SK-N-SH (cell line): ENCODE data around the gene NXPH4. TPM values are rescaled to one million over a fixed set of nuclear protein-coding genes. Genes with fewer than 3 reads are reported as not detected.

Source experiments
- CTCF ChIA-PET: fragments of 300-600, 350-600 bp; formaldehyde crosslinking; extraction: SDS; loops from one replicate; lab custom pipeline; 2021; lab: Yijun Ruan, JAX
- POLR2A ChIA-PET: fragments of 350-600 bp; sonication (Branson Sonifier 250); formaldehyde crosslinking; extraction: SDS; loops from one replicate; lab custom pipeline; 2020; ENCODE audit warnings: antibody characterized with exemption, inconsistent platforms; lab: Yijun Ruan, JAX
- DNase-seq: peaks from one replicate; pipeline ENCODE4 v3.0.0; 2012
- H2AFZ ChIP-seq: fragments of 200-600 bp; sonication (generic); 2 replicates; pipeline ENCODE4 v1.8.1; 2016; ENCODE audit warnings: antibody characterized with exemption, mild to moderate bottlenecking, low read depth
- H3F3A ChIP-seq: fragments of 200-600 bp; sonication (generic); replicated peaks from 2 replicates; pipeline ENCODE3; 2016; ENCODE audit warnings: antibody characterized with exemption, mild to moderate bottlenecking; ENCODE audit not compliant: insufficient read depth
- H3K27ac ChIP-seq, 2 experiments: fragments of 200-500 bp in 1 of 2; fragments of 200-600 bp in 1 of 2; sonication (Bioruptor generic) in 1 of 2; sonication (generic), shearing (Covaris generic) in 1 of 2; 2 replicates each; pipeline versions ENCODE4 v1.5.1 to v1.6.1; 2014 to 2016; ENCODE audit warnings: low read depth in 2 of 2, inconsistent platforms in 1 of 2, low read length in 1 of 2, mild to moderate bottlenecking in 1 of 2, mixed read lengths in 1 of 2
- H3K27me3 ChIP-seq: fragments of 200-600 bp; sonication (generic), shearing (Covaris generic); 2 replicates; pipeline ENCODE4 v1.6.1; 2016; ENCODE audit warnings: mixed run types; ENCODE audit not compliant: insufficient read depth
- H3K36me3 ChIP-seq, 2 experiments: fragments of 200-500 bp in 1 of 2; fragments of 200-600 bp in 1 of 2; sonication (Bioruptor generic) in 1 of 2; sonication (generic) in 1 of 2; replicated peaks in 1 of 2; 2 replicates each; pipeline versions ENCODE3 to v1.5.1; 2014 to 2016; ENCODE audit warnings: low read length in 1 of 2, mild to moderate bottlenecking in 1 of 2; ENCODE audit not compliant: insufficient read depth in 2 of 2, control insufficient read depth in 1 of 2
- H3K4me1 ChIP-seq, 2 experiments: fragments of 200-500 bp in 1 of 2; fragments of 200-600 bp in 1 of 2; sonication (Bioruptor generic) in 1 of 2; sonication (generic), shearing (Covaris generic) in 1 of 2; 2 replicates each; pipeline versions ENCODE4 v1.5.1 to v1.6.1; 2014 to 2016; ENCODE audit warnings: low read depth in 1 of 2, low read length in 1 of 2, mixed run types in 1 of 2; ENCODE audit not compliant: insufficient read depth in 2 of 2, control insufficient read depth in 1 of 2
- H3K4me2 ChIP-seq: fragments of 200-600 bp; sonication (generic), shearing (Covaris generic); 2 replicates; pipeline ENCODE4 v1.6.1; 2017; ENCODE audit warnings: mixed run types
- H3K4me3 ChIP-seq, 2 experiments: fragments of 200-500 bp in 1 of 2; fragments of 200-600 bp in 1 of 2; sonication (Bioruptor generic) in 1 of 2; sonication (generic), shearing (Covaris generic) in 1 of 2; 2 replicates each; pipeline versions ENCODE4 v1.5.1 to v1.8.1; 2014 to 2016; ENCODE audit warnings: low read depth in 2 of 2, inconsistent platforms in 1 of 2, low read length in 1 of 2, mild to moderate bottlenecking in 1 of 2, mixed read lengths in 1 of 2, moderate library complexity in 1 of 2
- H3K79me2 ChIP-seq: fragments of 200-600 bp; sonication (generic); 2 replicates; pipeline ENCODE4 v1.8.1; 2017; ENCODE audit warnings: mild to moderate bottlenecking; ENCODE audit not compliant: insufficient read depth
- H3K9ac ChIP-seq: fragments of 200-600 bp; sonication (generic); 2 replicates; pipeline ENCODE4 v1.6.1; 2017; ENCODE audit warnings: mixed run types
- H3K9me2 ChIP-seq: fragments of 200-600 bp; sonication (generic); 2 replicates; pipeline ENCODE4 v1.6.1; 2017; ENCODE audit warnings: mixed run types
- H3K9me3 ChIP-seq: fragments of 200-600 bp; sonication (generic); 2 replicates; pipeline ENCODE4 v1.6.1; 2017; ENCODE audit warnings: mixed run types, mild to moderate bottlenecking, moderate library complexity
- H4K20me1 ChIP-seq: fragments of 200-600 bp; sonication (generic); 2 replicates; pipeline ENCODE4 v1.6.1; 2017; ENCODE audit warnings: mild to moderate bottlenecking, mixed run types; ENCODE audit not compliant: insufficient read depth
- CHD2 ChIP-seq: fragments of 150-350 bp; IDR thresholded peaks from 2 replicates; pipeline ENCODE4 v1.6.1; 2018; ENCODE audit warnings: low read length; ENCODE audit not compliant: partially characterized antibody
- ELF1 ChIP-seq: IDR thresholded peaks from 2 replicates; pipeline ENCODE4 v1.4.0; 2012
- EP300 ChIP-seq, 2 experiments: IDR thresholded peaks; 2 replicates each; pipeline versions ENCODE4 v1.4.0 to v1.6.1; 2012; ENCODE audit warnings: borderline replicate concordance in 1 of 2, low read depth in 1 of 2, low read length in 1 of 2
- MEF2A ChIP-seq: IDR thresholded peaks from 2 replicates; pipeline ENCODE4 v1.4.0; 2012; ENCODE audit warnings: low read depth, borderline replicate concordance
- MXI1 ChIP-seq: IDR thresholded peaks from 2 replicates; pipeline ENCODE4 v1.6.1; 2012; ENCODE audit warnings: mild to moderate bottlenecking, low read depth, low read length, improper control_type of control experiment
- NRF1 ChIP-seq: IDR thresholded peaks from 2 replicates; pipeline ENCODE4 v1.6.1; 2012; ENCODE audit warnings: low read depth, mild to moderate bottlenecking, low read length
- POLR2AphosphoS5 ChIP-seq: IDR thresholded peaks from 2 replicates; pipeline ENCODE4 v1.6.1; 2012; ENCODE audit warnings: low read depth, low read length
- RAD21 ChIP-seq: IDR thresholded peaks from 2 replicates; pipeline ENCODE4 v1.6.1; 2012; ENCODE audit warnings: mild to moderate bottlenecking, low read length
- RCOR1 ChIP-seq: fragments of 150-350 bp; IDR thresholded peaks from 2 replicates; pipeline ENCODE4 v1.6.1; 2017; ENCODE audit warnings: antibody characterized with exemption, low read length
- RFX5 ChIP-seq: IDR thresholded peaks from 2 replicates; pipeline ENCODE4 v1.6.1; 2012; ENCODE audit warnings: mild to moderate bottlenecking, improper control_type of control experiment, low read length
- RXRA ChIP-seq: IDR thresholded peaks from 2 replicates; pipeline ENCODE4 v1.4.0; 2012; ENCODE audit warnings: low read depth, mild to moderate bottlenecking, borderline replicate concordance
- TCF12 ChIP-seq: IDR thresholded peaks from 2 replicates; pipeline ENCODE4 v1.4.0; 2012
- WGBS: methylation state at CpG from one replicate; pipeline ENCODE4 v1.1.6; 2017; ENCODE audit warnings: low lambda C conversion rate; 5-methylcytosine and 5-hydroxymethylcytosine counted together
- polyA plus RNA-seq, 3 experiments: library from polyadenylated mRNA; depleted of rRNA; stranded (reverse); fragments of >200 nt; gene quantifications; 2 replicates each; pipeline ENCODE4 v1.2.3, GENCODE V29; 2012
- TF ChIP-seq, protein P1 (sequence below): IDR thresholded peaks from 2 replicates; pipeline ENCODE4 v1.4.0; 2012; ENCODE audit warnings: low read depth
- TF ChIP-seq, protein P2 (sequence below): IDR thresholded peaks from 2 replicates; pipeline ENCODE4; 2012
- TF ChIP-seq, protein P3 (sequence below): IDR thresholded peaks from 2 replicates; pipeline ENCODE4 v1.4.0; 2012; ENCODE audit warnings: low read depth, borderline replicate concordance
- TF ChIP-seq, protein P4 (sequence below): fragments of 200-600 bp; sonication (generic); IDR thresholded peaks from 2 replicates; pipeline ENCODE4 v1.6.1; 2017; ENCODE audit warnings: antibody characterized with exemption, mild to moderate bottlenecking, moderate library complexity

Gene NXPH4
- polyA plus RNA-seq, 1 of the 3 experiments (the other 2 are of a cell fraction) = 0.31 TPM

DNA sequence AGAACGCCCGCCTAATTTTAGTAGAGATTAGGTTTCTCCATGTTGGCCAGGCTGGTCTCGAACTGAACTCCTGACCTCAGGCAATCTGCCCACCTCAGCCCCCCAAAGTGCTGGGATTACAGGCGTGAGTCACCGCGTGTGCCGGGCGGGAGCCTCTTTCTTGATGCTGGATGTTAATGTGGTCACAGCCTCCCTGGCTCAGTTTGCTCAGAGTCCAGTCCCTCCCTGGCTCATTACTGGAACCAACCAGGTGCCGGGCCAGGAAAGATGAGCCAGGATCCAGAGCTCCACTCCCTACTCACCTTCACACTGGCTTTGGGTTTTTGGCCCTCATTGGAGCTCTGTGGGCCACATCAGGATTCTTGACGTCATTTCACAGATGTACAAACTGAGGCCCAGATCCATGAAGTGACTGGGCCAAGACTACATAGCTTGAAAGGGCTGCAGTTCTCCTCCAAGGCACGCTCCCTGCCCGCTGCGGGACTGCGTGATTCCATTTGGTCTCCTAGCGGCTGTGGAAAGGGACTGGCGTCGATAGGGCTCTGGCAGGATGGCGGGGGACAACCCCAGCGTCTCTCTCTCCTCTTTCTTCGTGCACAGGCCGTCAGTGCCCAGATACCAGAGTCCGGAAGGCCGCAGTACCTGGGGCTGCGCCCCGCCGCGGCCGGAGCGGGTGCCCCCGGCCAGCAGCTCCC, 7.8 kb downstream of the NXPH4 start:
- Histone ChIP-seq H3K9ac (no peak overlapping the region), H3K9me2 (no peaks in the 10 kb centered on the region), H3K36me3 (no peaks in the 10 kb centered on the region), H3F3A (no peaks in the 10 kb centered on the region), H3K27me3 (peaks cover 27% of the 10 kb centered on the region; the same call in 1 of the 2 replicates), H4K20me1 (no peaks in the 10 kb centered on the region), H3K4me1 (peaks cover 0 to 7% of the 10 kb centered on the region in 2 experiments; a peak in 1 of 4 replicates), H3K4me3 (no peak overlapping the region; a peak in 1 of 4 replicates), H3K79me2 (no peaks in the 10 kb centered on the region), H2AFZ (no peak overlapping the region), H3K27ac (no peak overlapping the region), H3K9me3 (no peaks in the 10 kb centered on the region), H3K4me2 (no peak overlapping the region)
- no peak for DNase-seq
- no peak for TF ChIP-seq RXRA
- TF ChIP-seq, protein P1, sequence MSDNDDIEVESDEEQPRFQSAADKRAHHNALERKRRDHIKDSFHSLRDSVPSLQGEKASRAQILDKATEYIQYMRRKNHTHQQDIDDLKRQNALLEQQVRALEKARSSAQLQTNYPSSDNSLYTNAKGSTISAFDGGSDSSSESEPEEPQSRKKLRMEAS = no peak
- no peak for TF ChIP-seq TCF12
- TF ChIP-seq MEF2A = no peak
- no peak for TF ChIP-seq EP300 (IDR thresholded peaks at IDR 0.05; ENCODE audit: borderline replicate concordance in 1 of 2, low read depth in 1 of 2, low read length in 1 of 2)
- TF ChIP-seq NRF1 = no peak
- TF ChIP-seq CHD2 = no peak
- TF ChIP-seq, protein P2, sequence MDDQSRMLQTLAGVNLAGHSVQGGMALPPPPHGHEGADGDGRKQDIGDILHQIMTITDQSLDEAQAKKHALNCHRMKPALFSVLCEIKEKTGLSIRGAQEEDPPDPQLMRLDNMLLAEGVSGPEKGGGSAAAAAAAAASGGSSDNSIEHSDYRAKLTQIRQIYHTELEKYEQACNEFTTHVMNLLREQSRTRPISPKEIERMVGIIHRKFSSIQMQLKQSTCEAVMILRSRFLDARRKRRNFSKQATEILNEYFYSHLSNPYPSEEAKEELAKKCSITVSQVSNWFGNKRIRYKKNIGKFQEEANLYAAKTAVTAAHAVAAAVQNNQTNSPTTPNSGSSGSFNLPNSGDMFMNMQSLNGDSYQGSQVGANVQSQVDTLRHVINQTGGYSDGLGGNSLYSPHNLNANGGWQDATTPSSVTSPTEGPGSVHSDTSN = no peak
- TF ChIP-seq, protein P3, sequence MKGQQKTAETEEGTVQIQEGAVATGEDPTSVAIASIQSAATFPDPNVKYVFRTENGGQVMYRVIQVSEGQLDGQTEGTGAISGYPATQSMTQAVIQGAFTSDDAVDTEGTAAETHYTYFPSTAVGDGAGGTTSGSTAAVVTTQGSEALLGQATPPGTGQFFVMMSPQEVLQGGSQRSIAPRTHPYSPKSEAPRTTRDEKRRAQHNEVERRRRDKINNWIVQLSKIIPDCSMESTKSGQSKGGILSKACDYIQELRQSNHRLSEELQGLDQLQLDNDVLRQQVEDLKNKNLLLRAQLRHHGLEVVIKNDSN = no peak
- TF ChIP-seq MXI1 = no peak
- no peak for TF ChIP-seq RCOR1
- TF ChIP-seq POLR2AphosphoS5 = no peak
- TF ChIP-seq RFX5 = no peak
- TF ChIP-seq, protein P4, sequence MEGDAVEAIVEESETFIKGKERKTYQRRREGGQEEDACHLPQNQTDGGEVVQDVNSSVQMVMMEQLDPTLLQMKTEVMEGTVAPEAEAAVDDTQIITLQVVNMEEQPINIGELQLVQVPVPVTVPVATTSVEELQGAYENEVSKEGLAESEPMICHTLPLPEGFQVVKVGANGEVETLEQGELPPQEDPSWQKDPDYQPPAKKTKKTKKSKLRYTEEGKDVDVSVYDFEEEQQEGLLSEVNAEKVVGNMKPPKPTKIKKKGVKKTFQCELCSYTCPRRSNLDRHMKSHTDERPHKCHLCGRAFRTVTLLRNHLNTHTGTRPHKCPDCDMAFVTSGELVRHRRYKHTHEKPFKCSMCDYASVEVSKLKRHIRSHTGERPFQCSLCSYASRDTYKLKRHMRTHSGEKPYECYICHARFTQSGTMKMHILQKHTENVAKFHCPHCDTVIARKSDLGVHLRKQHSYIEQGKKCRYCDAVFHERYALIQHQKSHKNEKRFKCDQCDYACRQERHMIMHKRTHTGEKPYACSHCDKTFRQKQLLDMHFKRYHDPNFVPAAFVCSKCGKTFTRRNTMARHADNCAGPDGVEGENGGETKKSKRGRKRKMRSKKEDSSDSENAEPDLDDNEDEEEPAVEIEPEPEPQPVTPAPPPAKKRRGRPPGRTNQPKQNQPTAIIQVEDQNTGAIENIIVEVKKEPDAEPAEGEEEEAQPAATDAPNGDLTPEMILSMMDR = no peak
- no peak for TF ChIP-seq ELF1
- no peak for TF ChIP-seq RAD21
- ChIA-PET CTCF (interaction anchor here (1.1 to 31.5 kb wide), 4 partner anchors 12 to 231 kb away, joined by 5 to 937 read pairs (median 138); partner anchors contain the start of genes INHBE and NXPH4), POLR2A (interaction anchor here (0.6 kb wide), 1 partner anchor 17 kb away, joined by 3 read pairs; no protein-coding TSS in a partner anchor)
- WGBS = 94% methylated on average over 20 of the region's 30 CpGs
